Tibial nerve (tissue), 3 donors: ENCODE results near the gene SNRNP70.
"Not testable (repeated sequence)": the region's sequence is repeated elsewhere in the genome, so short reads cannot be mapped to it uniquely, and the experiment has no call there.

Experiments used
- POLR2A ChIP-seq, 2 donors: fragments of 450-650 bp; IDR thresholded peaks; one replicate each; pipeline ENCODE4 v1.6.1; 2017; ENCODE audit warnings: antibody characterized with exemption in 2 of 2, mild to moderate bottlenecking in 2 of 2, moderate library complexity in 2 of 2
- TF ChIP-seq, protein P1 (sequence below), 5 experiments: fragments of 200-600 bp in 3 of 5; fragments of 450-650 bp in 2 of 5; sonication (generic) in 3 of 5; IDR thresholded peaks; one replicate each; pipeline ENCODE4 v1.5.1; 2016 to 2019; ENCODE audit warnings: antibody characterized with exemption in 5 of 5, mild to moderate bottlenecking in 3 of 5, moderate library complexity in 2 of 5

DNA sequence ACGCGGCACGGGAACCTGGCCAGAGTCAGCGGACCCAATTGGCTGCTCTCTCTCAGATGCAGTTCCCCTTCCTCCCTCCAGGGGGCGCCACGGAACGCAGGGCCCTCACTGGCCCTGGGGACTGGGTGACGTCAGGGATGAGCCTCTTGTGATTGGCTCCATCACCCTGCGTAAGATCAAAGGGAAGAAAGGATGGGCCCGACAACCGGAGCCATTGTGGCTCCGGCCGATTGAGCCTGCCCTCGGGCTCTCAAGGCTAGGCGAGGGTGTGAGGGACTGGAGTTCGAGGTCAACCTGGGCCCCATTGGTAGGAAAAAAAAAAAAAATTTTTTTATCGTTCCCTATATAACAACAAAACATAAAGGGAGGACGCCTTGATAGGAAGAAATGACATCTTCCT lies 48.4 kb upstream of the SNRNP70 start, which contains the start of gene CGB1:
- TF ChIP-seq, protein P1, sequence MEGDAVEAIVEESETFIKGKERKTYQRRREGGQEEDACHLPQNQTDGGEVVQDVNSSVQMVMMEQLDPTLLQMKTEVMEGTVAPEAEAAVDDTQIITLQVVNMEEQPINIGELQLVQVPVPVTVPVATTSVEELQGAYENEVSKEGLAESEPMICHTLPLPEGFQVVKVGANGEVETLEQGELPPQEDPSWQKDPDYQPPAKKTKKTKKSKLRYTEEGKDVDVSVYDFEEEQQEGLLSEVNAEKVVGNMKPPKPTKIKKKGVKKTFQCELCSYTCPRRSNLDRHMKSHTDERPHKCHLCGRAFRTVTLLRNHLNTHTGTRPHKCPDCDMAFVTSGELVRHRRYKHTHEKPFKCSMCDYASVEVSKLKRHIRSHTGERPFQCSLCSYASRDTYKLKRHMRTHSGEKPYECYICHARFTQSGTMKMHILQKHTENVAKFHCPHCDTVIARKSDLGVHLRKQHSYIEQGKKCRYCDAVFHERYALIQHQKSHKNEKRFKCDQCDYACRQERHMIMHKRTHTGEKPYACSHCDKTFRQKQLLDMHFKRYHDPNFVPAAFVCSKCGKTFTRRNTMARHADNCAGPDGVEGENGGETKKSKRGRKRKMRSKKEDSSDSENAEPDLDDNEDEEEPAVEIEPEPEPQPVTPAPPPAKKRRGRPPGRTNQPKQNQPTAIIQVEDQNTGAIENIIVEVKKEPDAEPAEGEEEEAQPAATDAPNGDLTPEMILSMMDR (IDR thresholded peaks at IDR 0.05), result peak in 1 of 5 experiments; percentile 5
- TF ChIP-seq POLR2A (IDR thresholded peaks at IDR 0.05), result not testable (repeated sequence)
